Raji (cell line): ENCODE measurements around the gene NAA38.
A peak's percentile ranks its signal among the peaks of the same experiment; 100 is the strongest.

Source experiments
- POLR2A ChIP-seq: IDR thresholded peaks from 2 replicates; pipeline ENCODE4 v1.6.1; 2011; ENCODE audit warnings: low read depth, low read length, control low read depth; ENCODE audit not compliant: insufficient read depth

Gene NAA38

GRCh38 chr17:7849751-7850504 lies 7.4 kb downstream of the NAA38 start:
- no peak for TF ChIP-seq POLR2A

- TF ChIP-seq POLR2A: no peak
These were observed 8.1 kb downstream of the NAA38 start for GRCh38 chr17:7849130-7849750.

GRCh38 chr17:7848739-7849129 lies 8.6 kb downstream of the NAA38 start:
- no peak for TF ChIP-seq POLR2A

- no peak for TF ChIP-seq POLR2A
These were observed 9.2 kb downstream of the NAA38 start for GRCh38 chr17:7848131-7848579.

GRCh38 chr17:7846765-7847661 lies 10.3 kb downstream of the NAA38 start:
- TF ChIP-seq POLR2A: no peak

GRCh38 chr17:7846063-7846735 lies 11.2 kb downstream of the NAA38 start:
- TF ChIP-seq POLR2A: 0 out of 2 replicates have a peak, but pooled peaks have one; percentile 5

GRCh38 chr17:7845359-7846062 lies 11.8 kb downstream of the NAA38 start:
- no peak for TF ChIP-seq POLR2A

GRCh38 chr17:7844292-7845154 lies 12.8 kb downstream of the NAA38 start:
- TF ChIP-seq POLR2A: peak; percentile 77

- TF ChIP-seq POLR2A: no peak; the same call in 1 of the 2 replicates
These were observed 13.6 kb downstream of the NAA38 start for GRCh38 chr17:7843536-7844291.

- TF ChIP-seq POLR2A: no peak; the same call in 1 of the 2 replicates
These were observed 14.2 kb downstream of the NAA38 start for GRCh38 chr17:7843257-7843535.

- TF ChIP-seq POLR2A: peak; percentile 64
These were observed 14.7 kb downstream of the NAA38 start for GRCh38 chr17:7842380-7843256.

GRCh38 chr17:7841915-7842379 lies 15.4 kb downstream of the NAA38 start:
- peak; percentile 59; the same call in 1 of the 2 replicates for TF ChIP-seq POLR2A
